Kidney tubule cell (primary cell): Measurements from ENCODE around the gene FAM210B.
"Not testable (repeated sequence)": the region's sequence is repeated elsewhere in the genome, so short reads cannot be mapped to it uniquely, and the experiment has no call there.

Experiments
- DNase-seq: peaks from one replicate; pipeline ENCODE4 v3.0.0-alpha.2; 2018; ENCODE audit warnings: low spot score

FAM210B gene, protein sequence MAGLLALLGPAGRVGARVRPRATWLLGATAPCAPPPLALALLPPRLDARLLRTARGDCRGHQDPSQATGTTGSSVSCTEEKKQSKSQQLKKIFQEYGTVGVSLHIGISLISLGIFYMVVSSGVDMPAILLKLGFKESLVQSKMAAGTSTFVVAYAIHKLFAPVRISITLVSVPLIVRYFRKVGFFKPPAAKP

DNA sequence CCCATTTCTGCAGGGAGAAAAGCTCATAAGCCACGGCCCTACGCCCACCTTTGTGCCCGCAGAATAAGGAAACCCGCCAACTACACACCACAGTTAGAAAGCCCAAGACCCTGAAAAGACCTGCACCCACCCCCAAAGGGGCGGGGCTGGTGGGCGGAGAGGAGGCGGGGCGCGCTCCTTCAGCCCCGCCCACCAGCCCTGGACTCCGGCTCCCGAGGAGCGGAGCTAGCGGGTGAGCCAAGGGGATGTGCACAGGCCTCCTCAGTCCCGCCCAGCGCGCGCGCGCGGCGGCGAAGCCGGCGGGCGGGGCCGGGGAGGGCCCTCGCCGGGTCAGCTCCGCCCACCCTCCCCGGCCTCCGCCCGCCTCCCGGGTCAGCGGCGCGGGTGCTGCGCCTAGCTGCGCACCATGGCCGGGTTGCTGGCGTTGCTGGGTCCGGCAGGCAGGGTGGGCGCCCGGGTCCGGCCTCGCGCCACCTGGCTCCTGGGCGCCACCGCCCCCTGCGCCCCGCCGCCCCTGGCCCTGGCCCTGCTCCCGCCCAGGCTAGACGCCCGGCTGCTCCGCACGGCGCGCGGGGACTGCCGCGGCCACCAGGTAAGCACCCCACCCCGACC lies at the start of gene FAM210B:
Gene FAM210B (plus strand): TSS at position 375 of the 612 bp plus-strand sequence. CDS start 32 bp downstream, at position 407.
- DNase-seq, result peak; percentile 92

DNA sequence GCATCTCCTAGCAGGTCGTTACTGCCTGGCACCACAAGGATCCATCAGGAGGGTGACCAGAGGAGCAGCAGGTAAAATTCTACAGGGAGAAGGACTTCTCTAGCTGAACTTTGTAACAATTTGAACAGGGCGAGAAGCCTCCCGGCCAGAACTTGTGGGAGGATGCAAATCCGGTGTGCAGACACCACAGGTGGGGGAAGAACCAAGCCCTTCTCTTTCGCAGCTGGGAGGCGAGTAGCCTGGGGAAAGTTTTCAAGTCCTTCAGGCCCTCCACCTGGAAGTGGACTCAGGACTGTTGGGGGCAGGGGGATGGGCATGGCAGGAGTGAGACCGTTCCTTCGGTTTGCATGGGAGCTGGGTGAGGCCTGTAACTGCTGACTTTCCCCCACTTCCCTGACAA lies 42.7 kb upstream of the FAM210B start:
- DNase-seq, result no peak

DNA sequence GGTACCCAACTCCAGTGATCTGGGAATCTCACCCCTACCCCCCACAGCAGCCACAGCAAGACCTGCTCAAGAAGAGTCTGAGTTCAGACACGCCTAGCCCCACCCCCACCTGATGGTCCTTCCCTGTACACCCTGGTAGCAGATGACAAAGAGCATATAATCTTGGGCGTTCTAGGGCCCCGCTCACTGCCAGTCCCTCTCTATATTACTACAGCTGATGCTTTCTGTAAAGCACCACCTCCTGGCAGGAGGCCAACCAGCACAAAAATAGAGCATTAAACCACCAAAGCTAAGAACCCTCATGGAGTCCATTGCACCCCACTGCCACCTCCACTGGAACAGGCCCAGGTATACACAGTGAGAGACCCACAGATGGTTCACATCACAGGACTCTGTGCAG lies 42.3 kb upstream of the FAM210B start:
- no peak for DNase-seq

DNA sequence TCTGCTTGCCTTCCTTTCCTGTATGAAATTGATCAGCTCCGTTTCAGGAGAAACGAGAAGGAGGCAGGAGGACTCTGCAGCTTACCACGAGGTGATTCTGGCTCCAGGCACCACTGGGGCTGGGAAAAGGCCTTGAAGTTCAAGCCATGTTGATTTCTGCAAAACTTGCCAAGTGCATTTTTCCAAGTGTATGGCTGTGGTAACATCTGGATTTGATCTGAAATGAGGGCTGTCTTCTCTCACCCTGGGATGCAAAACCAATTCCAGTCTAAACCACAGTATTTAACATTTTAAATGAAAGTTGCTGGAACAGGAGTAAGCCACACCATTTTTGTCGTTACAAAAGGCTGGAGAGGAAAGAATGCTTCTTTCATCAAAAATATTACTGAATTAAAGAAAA lies 36.1 kb upstream of the FAM210B start:
- DNase-seq, result no peak

DNA sequence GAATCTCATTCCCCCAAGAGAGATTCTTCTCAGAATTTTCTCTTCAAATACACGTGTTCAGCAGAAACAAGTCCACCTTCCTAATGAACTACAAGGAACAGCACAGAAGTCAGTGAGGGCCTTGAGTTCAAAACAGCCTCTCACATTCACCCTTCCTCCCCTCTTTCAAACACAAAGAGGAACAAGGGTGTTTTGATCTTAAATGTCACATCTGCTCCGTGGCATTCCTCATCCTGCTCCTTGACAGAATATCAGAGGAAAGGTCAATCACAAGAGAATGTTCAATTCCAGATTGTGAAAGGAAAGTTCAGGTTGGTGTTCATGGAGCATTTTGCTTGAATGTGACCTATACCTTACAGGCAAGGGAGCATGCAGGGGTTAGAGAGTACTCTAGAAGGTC lies 35.6 kb upstream of the FAM210B start:
- DNase-seq, result no peak

DNA sequence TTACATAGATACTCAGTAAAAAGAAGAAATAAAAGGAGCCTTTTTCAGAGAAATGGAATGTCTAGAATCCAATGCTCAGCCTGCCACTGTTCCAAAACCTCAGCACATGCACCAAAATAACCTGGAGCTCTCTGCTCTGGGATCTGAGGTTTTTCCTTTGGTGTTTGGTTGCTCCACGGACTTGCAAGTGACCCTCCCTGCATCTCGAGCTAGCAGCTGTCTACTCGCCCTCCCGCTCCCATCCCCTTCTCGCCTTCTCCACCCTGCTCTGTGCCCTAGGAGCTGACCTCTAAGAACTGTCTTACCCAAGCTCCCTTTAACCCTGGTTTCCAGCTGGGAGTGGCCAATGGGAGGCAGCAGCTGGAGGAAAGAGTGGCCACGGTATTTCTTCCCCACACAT lies 35.1 kb upstream of the FAM210B start:
- no peak for DNase-seq

DNA sequence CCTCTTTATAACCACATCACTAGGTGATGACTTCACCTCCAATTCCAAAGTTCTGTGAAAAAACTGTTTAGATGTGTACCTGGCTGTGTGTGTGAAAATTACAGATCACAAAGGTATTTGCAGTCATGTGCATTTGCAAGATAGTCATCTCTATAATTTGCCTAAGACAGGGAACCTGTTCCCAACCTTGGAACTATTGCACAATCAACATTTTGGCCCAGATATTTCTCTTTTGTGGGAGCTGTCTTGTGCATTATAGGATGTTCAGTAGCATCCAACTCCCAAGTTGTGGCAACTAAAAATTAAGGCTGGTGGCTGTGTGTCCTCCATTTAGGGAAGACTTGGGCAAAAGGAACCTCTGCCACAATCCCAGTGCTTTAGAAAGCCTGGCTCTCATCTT lies 34.0 kb upstream of the FAM210B start:
- DNase-seq, result no peak

DNA sequence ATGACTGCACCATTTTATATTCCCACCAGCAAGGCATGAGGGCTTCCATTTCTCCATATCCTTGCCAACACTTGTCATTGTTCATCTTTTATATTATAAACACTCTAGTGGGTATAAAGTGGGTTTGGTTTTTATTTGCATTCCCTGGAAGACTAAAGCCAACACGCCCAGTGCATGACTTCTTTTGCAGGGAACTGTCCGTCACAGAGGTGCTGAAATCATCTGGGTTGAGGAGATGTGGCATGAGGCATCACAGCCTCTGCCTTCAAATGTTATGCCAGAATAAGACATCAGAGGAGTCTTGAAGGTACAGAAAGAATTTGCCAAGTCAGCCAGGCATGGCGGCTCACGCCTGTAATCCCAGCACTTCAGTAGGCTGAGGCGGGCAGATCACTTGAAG lies 29.9 kb upstream of the FAM210B start:
- DNase-seq, result no peak

DNA sequence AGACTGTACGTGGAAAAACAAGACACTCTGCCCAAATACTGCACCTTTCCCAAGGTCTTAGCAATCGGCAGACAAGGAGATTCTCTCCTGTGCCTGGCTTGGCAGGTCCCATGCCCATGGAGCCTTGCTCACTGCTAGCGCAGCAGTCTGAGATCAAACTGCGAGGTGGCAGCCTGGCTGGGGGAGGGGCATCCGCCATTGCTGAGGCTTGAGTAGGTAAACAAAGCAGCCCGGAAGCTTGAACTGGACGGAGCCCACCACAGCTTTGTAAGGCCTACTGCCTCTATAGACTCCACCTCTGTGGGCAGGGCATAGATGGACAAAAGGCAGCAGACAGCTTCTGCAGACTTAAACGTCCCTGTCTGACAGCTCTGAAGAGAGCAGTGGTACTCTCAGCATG lies 22.1 kb upstream of the FAM210B start:
- DNase-seq, result not testable (repeated sequence)

DNA sequence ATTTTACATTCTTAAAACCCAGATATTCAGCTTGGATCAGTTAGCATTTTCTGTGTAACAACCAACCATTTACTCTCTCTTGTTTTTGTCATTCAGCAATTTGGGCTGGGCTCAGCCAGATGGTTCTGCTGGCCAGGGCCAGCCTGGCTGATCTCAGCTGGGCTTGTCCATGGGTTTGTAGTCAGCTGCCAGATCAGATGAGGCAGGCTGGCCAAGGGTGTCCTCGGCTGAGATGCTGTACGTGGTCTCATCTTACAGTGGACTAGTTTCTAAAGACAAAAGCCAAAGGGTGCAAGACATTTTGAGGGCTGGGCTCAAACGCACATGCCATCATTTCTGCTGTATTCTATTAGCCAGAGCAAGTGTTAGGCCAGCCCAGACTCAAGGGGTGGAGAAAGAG lies 16.0 kb upstream of the FAM210B start:
- no peak for DNase-seq

DNA sequence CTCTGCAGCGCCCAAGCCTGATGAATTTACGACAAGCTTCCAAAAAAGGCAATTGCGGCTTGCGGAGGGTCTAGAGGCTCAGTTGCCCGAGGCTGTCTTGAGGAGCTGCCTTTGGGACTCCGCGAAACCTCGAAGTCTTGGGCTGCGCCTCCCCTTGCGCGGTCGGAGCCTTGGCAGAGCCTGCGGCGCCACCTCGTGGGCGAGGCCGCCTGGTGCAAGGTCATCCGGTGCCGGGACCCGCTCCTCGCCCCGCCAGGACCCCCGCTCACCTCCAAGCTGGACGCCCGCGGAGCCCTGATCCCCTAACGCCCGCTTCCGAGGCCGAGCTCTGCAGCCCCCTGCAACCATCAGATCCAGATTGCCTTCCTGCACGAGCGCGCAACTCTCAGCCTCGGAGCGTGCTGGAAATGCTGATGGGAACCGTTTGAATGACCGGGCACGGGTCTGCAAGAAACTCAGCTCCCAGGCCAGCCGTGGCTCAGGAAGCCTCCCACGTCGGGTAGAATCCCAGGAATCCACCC lies 14.9 kb upstream of the FAM210B start:
- DNase-seq, result peak; percentile 22

DNA sequence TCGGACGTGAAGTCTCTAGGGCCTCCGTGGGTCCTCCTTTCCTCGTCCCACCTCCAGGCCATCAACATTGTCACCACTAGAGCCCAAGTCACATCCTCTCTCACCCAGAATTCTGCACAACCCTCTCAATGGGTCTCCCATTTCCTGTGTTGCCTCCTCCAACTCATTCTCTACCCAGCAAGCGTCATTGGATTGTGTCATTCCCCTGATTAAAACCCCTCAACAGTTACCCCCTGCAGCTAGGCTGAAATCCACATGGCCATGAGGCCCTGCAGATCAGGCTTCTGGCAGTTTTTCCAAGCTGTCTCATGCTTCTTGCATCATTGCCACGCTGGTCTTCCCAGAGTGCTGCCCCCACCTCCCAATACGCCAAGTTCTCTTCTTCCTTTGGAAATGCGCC lies 12.9 kb upstream of the FAM210B start:
- no peak for DNase-seq

DNA sequence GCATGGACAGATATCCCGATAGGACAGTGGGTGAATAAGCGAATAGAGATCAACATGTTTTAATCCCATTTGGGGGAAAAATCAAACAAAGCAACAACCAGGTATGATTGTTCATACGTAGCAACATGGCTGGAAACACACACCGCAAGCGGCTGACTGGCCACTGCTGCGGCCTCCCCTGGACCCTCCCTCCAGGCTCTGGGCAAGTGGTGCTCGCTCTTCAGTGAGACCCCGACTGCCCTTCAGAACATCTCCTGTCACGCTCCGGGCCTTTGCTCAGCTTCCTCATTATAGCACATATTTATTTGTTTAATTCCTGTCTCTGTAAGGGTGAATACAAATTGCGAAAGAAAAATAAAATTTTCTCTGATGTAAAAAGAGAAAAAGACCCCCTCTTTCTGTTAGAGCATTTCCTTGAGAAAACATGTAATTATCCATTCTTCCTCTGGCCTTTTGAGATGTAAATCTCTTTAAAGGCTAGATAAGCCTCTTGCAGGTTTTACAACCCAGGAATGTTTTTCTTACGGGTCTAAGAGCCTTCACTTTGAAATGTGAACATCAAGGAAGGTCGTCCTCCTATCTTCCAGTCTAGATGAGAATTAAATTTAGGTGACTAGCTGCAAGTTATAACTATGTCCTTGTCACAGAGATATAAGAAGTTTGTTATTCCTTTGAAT lies 11.0 kb upstream of the FAM210B start:
- no peak for DNase-seq

DNA sequence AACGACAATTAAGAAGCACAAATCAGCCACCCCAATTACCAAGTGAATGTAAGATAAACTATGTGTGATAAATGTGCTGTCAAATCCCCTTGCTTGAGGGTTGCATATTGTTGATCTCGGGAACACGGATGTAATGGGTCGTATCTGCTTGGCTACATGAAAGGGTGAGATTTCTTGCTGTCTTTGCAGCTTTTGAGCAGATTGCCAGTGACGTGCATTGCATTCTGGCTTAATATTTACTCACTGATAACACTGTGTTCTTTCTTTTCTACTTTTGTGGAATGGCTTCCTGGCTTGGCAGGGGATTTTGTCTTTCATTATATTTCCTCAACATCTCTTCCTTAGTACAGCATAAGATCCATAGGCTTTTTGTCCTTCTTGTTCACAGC lies 10.5 kb upstream of the FAM210B start:
- no peak for DNase-seq

DNA sequence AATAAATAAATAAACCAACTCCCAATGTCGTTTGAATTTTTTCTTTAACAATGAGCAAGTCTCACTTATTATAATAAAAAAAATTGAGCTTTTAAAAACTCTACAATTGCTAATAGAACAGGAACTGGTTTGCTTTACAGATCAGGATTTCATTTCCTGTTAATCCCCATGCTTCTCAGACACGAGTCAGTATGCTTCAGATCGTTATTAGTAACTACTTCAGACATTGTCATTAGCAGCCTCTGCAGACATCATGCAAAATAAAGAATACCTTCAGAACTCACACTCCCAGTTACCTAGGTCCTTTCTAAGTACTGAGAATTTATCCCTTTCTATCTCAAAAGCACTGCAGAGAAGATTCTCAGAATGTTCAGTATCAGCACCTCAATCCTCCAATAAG lies 10.0 kb upstream of the FAM210B start:
- DNase-seq, result no peak

DNA sequence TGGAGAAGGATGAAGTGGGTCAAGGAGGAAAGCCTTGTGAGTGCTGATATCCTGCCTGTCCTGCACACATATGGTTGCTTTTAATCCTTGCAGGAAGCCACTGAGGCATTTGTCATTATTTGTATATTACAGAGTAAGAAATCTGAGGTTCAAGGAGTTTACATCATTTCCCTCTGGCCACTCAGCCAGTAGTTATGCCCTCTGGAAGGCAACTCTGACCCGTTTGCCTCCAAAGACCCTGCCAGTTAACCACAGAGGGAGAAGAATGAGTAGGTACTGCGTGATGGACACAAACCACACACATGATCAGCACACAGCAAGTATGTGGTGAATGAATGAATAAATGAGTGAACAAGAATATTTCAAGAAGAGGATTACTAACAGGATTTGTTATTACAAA lies 7.9 kb upstream of the FAM210B start:
- peak; percentile 27 for DNase-seq

DNA sequence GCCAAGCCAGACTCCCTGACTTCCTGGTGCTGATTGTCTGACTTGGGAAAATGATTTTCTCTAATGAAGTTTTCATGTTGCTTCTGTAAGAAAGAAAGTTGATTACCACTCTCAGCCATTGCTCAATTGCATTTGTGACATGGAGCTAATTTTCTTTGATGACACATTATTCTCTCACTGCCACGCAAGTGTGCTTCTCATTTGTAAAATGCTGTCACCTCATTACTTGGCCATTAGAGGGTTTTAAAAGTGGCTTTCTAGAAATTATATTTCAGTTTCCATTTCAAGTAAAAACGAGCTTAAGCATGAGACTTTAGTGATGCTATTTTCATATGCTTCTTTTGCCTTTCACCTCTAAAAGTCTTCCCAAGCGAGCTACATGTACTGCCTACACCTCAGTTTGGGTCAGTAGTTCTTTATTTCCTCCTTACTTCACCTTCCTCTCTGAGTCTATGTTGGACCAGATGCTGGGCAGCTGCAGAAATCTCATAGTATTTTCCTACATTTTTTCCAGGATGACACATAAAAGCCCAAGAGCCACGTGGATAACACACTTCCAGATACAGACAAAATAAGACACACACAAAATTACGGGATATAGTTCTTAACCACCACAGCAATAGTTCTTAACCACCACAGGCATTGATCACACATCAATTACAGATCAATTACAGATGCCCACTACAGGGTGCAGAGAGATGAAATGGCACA lies 6.3 kb upstream of the FAM210B start:
- no peak for DNase-seq

DNA sequence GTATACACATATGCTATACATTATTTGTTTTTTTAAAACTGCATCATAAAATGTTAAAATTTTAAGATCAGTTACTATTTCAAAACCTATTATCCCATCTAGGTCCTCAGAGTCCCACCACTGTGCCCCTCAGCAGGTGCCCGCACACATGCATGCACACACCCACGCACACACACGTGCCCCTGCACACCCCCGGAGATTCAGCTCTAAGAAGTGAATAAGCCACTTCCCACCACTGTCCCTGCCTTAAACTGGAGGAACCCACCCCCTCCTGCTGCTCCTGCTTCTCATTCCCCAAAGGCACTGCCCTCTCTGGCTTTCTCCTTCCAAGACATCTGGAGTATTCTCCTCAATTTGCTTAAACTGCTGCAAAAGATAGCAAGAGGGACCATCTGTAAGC lies 5.4 kb upstream of the FAM210B start:
- no peak for DNase-seq

DNA sequence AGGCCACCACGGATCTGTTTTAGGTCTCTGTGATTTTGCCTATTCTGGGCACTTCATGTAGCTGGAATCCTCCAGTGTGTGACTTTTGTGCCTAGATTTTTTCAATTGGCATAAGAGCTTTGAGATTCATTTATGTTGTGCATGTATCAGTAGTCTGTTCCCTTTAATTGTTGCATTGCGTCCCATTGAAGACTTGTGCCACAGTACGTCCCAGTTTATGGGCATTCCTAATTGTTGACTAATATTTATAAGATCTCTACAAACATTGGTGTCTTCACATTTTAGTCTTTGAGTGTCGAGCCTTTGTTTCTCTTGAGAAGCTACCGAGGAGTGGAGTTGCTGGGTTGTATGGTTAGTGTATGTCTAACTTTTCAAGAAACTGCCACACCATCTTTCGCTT lies 704 bp upstream of the FAM210B start:
- no peak for DNase-seq

DNA sequence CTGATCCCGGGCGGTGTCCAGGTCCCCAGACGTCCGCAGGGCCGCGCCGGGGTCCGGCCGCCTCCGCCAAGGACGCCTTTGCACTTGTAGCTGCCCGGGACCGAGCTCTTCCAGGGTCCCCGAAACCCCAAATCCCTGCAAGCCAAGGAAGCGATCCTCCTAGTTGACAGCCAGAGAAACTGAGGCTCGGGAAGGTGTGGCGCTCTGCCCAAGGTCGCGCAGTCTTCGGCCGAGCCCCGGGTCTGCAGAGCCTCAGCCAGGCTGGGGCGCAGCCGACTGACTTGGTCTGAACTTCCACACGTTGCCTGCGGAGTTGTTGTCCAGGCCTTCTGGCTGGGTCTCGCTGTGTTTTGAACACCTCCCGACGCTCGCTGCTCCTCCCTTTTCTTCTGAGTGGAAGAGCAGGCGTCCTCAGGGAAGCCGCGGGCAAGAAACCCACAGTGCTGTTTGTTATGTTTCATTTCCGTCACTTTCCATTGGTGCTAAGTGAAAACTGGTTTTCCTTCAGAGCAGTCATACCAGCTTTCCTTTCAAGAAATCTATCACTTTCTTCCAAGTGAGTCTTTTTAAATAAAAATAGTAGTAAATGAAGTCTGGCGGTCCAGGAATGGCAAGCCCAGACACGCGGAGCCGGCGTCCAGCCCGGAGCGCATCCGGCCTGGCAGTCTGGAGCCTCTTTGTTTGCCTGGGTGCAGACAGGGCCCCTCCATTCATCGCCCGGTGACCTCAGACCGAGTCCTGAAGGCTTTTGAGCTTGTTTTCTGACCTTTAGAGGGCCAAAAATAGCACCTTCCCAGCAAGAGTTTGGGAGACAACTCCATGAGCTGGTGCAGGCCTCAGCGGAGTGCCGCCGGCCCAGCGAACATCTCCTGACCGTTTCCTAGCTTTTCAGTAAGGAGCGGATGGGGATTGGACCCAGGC lies 698 bp downstream of the FAM210B start:
- DNase-seq, result peak; percentile 73

DNA sequence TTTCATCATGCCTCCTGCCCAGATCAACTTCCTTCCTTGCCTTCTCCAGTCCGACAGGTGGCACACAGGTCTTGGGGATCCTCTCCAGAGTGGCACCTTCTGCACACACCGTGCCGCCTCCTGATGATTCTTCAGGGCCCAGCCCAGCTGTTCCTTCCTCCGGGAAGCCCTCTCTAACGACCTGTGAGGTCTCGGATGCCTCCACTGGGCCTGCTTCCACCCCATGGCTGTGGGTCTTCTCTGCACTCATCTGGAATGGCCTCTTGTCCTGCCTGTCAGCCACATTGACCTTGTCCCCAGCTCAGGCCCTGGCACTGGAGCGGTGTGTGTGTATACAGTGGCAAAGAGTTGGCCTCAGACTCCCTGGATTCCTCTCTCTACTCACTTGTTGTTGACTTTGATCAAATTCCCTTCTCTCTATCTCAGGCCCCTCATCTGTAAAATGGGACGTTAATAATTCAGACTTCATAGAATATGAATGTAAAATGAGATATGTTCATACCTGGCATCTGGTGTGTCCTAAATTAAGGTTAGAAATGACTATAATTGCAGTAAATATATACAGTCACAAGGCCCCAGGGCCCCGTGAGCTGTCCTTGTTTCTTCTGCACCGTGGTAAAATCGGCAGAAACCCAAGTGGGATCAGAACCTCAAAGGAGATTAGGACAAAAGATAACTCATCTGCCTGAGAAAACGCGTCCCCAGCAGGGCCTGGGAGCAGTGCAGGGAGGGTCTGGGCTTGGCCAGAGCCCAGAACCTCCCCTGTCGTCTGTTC lies 1.5 kb downstream of the FAM210B start:
- no peak for DNase-seq
